ENCODE results near the gene CCDC7. TPM values are rescaled to one million over a fixed set of nuclear protein-coding genes. Genes with fewer than 3 reads are reported as not detected.

CCDC7 gene
- total RNA-seq, 4 donors from 2014 or later: 17.9 to 42.2 (median 27.3) TPM

DNA sequence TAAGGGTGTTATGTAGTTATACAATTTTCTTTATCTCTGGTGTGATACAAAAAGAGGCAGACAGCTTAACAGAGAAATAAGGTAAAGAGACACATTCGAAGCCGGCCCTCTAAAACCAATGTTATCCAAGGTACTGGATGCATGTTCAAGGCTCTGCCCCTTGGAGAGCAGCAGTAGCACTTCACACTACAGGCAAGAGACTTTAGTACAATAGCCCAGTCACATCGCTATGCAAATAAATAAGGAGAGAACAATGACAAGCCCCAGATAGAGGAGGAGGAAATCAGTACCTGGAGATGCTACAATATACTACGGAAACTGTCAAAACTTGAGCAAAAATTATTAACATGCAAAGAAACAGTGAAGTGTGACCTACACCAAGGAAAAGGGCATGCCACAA, 401.0 kb downstream of the CCDC7 start:
- DNase-seq (ENCODE audit: low spot score) (no peak), ATAC-seq (ENCODE audit: low FRiP score) (no peak)
- TF ChIP-seq CTCF (IDR thresholded peaks at IDR 0.05): no peak

DNA sequence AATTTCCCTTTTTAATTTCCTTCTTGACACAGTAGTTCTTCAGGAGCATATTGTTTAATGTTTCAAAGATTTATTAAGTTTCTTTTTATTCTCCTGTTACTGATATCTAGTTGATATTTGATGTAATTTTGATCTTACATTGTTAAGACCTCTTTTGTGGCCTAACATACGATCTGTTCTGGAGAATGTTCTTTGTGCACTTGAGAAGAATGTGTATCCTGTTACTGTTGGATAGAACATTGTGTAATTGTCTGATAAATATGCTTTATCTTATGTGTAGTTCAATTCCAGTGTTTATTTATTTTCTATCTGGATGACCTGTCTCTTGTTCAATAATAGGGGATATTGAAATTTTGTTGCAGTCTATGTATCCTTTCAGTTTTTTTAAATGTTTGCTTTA, 405.4 kb downstream of the CCDC7 start:
- ATAC-seq (ENCODE audit: low FRiP score) (no peak), DNase-seq (ENCODE audit: low spot score) (no peak)
- TF ChIP-seq CTCF (IDR thresholded peaks at IDR 0.05): no peak

DNA sequence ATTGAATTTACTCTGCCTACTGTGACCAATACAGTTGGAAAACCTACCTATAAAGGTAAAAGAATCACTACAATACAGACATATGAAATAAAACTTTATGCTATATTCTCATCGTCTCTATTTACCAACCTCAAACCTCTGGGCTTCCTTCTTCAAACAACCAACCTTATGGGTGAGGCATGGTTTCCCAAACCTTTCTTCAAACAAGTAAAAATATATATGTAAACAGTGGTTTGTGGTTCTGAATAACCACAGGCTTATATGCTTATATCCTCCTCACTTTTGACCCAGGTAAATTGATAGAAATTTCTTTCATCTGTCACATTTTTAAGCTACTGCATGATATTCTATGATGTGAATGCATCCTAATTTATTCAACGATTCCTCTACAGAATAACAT, 408.5 kb downstream of the CCDC7 start:
- no peak for ATAC-seq (ENCODE audit: low FRiP score)
- DNase-seq (ENCODE audit: low spot score): no peak
- no peak for TF ChIP-seq CTCF (IDR thresholded peaks at IDR 0.05)

DNA sequence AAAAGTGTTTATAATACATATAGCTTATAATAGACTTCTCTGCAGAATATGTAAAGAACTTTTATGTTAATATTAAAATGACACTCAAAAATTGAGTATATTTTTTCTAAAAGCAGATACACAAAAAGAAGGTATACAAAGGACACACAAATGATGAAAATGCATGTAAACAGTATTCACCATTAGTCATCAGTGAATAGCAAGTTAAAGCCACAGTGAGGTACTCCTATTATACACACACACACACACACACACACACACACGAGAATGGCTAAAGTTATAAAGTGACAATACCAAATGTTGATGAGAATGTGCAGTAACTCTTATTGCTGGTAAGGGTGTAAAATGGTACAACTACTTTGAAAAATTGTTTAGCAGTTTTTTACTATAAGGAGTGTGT, 419.2 kb downstream of the CCDC7 start:
- no peak for ATAC-seq (ENCODE audit: low FRiP score)
- DNase-seq (ENCODE audit: low spot score): no peak
- TF ChIP-seq CTCF (IDR thresholded peaks at IDR 0.05): no peak

DNA sequence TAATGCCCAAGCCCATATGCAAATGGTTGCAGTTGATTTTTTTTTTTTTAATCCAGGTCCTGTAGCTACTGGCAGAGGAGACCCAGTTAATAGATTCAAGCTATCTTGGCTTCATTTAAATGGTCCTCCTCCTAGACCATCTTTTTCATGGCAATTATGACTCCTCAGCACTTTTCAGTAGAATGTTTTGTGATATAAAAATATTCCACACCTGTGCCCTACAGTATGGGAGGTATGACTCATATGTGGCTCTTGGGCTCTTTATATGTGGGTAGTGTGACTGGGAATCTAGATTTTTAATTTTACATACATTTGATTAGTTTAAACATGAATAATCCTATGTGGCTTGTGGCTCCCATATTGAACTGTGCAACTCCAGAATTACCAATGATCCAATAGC, 432.0 kb downstream of the CCDC7 start:
- ATAC-seq (ENCODE audit: low FRiP score) (no peak), DNase-seq (ENCODE audit: low spot score) (no peak)

GRCh38 chr10:32878646-32879045, 432.7 kb downstream of the CCDC7 start:
- no peak for DNase-seq (ENCODE audit: low spot score)
- no peak for ATAC-seq (ENCODE audit: low FRiP score)
- no peak for TF ChIP-seq CTCF (IDR thresholded peaks at IDR 0.05)

More for the DNA sequence above, 432.0 kb downstream of the CCDC7 start:
- no peak for TF ChIP-seq CTCF (IDR thresholded peaks at IDR 0.05)

DNA sequence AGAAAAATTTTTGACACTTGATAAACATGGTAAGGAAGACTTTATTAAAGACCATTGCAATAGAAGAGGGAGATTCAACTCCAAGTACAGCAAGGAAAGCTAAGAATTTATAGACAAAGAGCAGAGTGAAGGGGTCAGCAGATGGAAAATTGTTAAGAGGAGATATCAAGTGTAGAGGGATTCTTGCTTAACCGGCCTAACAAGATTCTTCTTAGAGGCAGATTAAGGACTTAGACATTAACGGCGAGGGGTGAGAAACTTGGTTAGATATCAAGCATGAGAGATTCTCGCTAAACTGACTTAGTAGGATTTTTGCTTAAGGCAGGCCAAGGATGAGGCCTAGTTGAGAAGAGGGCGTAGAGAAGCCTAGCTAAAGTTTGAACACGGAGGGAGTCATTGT, 436.1 kb downstream of the CCDC7 start:
- TF ChIP-seq CTCF (IDR thresholded peaks at IDR 0.05): no peak
- DNase-seq (ENCODE audit: low spot score): no peak
- no peak for ATAC-seq (ENCODE audit: low FRiP score)
